ENCODE measurements around the gene OR6Y1. TPM values are rescaled to one million over a fixed set of nuclear protein-coding genes. Genes with fewer than 3 reads are reported as not detected.

OR6Y1 gene
- total and polyA plus RNA-seq, 2 of the 8 experiments (the other 6 are each of a cell fraction or from before 2014, with no cell fraction given), result 0.07 TPM; not detected in 1

DNA sequence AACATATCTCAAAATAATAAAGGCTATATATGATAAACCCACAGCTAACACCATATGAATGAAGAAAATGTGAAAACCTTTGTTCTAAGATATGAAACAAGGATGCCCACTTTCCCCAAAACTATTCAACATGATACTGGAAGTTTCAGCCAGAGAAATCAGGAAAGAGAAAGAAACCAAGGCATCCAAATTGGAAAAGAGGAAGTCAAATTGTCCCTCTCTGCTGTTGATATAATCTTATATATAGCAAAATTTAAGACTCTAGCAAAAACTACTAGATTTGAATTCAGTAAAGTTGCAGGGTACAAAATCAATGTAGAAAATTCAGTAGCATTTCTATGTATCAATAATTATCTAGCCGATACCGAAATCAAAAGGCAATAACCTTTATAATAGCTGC, 46.5 kb upstream of the OR6Y1 start (continued):
- TF ChIP-seq, protein P1, sequence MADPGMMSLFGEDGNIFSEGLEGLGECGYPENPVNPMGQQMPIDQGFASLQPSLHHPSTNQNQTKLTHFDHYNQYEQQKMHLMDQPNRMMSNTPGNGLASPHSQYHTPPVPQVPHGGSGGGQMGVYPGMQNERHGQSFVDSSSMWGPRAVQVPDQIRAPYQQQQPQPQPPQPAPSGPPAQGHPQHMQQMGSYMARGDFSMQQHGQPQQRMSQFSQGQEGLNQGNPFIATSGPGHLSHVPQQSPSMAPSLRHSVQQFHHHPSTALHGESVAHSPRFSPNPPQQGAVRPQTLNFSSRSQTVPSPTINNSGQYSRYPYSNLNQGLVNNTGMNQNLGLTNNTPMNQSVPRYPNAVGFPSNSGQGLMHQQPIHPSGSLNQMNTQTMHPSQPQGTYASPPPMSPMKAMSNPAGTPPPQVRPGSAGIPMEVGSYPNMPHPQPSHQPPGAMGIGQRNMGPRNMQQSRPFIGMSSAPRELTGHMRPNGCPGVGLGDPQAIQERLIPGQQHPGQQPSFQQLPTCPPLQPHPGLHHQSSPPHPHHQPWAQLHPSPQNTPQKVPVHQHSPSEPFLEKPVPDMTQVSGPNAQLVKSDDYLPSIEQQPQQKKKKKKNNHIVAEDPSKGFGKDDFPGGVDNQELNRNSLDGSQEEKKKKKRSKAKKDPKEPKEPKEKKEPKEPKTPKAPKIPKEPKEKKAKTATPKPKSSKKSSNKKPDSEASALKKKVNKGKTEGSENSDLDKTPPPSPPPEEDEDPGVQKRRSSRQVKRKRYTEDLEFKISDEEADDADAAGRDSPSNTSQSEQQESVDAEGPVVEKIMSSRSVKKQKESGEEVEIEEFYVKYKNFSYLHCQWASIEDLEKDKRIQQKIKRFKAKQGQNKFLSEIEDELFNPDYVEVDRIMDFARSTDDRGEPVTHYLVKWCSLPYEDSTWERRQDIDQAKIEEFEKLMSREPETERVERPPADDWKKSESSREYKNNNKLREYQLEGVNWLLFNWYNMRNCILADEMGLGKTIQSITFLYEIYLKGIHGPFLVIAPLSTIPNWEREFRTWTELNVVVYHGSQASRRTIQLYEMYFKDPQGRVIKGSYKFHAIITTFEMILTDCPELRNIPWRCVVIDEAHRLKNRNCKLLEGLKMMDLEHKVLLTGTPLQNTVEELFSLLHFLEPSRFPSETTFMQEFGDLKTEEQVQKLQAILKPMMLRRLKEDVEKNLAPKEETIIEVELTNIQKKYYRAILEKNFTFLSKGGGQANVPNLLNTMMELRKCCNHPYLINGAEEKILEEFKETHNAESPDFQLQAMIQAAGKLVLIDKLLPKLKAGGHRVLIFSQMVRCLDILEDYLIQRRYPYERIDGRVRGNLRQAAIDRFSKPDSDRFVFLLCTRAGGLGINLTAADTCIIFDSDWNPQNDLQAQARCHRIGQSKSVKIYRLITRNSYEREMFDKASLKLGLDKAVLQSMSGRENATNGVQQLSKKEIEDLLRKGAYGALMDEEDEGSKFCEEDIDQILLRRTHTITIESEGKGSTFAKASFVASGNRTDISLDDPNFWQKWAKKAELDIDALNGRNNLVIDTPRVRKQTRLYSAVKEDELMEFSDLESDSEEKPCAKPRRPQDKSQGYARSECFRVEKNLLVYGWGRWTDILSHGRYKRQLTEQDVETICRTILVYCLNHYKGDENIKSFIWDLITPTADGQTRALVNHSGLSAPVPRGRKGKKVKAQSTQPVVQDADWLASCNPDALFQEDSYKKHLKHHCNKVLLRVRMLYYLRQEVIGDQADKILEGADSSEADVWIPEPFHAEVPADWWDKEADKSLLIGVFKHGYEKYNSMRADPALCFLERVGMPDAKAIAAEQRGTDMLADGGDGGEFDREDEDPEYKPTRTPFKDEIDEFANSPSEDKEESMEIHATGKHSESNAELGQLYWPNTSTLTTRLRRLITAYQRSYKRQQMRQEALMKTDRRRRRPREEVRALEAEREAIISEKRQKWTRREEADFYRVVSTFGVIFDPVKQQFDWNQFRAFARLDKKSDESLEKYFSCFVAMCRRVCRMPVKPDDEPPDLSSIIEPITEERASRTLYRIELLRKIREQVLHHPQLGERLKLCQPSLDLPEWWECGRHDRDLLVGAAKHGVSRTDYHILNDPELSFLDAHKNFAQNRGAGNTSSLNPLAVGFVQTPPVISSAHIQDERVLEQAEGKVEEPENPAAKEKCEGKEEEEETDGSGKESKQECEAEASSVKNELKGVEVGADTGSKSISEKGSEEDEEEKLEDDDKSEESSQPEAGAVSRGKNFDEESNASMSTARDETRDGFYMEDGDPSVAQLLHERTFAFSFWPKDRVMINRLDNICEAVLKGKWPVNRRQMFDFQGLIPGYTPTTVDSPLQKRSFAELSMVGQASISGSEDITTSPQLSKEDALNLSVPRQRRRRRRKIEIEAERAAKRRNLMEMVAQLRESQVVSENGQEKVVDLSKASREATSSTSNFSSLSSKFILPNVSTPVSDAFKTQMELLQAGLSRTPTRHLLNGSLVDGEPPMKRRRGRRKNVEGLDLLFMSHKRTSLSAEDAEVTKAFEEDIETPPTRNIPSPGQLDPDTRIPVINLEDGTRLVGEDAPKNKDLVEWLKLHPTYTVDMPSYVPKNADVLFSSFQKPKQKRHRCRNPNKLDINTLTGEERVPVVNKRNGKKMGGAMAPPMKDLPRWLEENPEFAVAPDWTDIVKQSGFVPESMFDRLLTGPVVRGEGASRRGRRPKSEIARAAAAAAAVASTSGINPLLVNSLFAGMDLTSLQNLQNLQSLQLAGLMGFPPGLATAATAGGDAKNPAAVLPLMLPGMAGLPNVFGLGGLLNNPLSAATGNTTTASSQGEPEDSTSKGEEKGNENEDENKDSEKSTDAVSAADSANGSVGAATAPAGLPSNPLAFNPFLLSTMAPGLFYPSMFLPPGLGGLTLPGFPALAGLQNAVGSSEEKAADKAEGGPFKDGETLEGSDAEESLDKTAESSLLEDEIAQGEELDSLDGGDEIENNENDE (IDR thresholded peaks at IDR 0.05; ENCODE audit: insufficient replicate concordance, low read length), result no peak
- TF ChIP-seq ASH2L (IDR thresholded peaks at IDR 0.05; ENCODE audit: low read length) (no peak), NRF1 (IDR thresholded peaks at IDR 0.05; ENCODE audit: low read depth, low read length) (no peak), CHD1 (IDR thresholded peaks at IDR 0.05; ENCODE audit: low read depth, low read length) (no peak), GTF2F1 (IDR thresholded peaks at IDR 0.05; ENCODE audit: borderline replicate concordance, low read depth, low read length) (no peak), SUZ12 (IDR thresholded peaks at IDR 0.05; ENCODE audit: low read length) (no peak), TAF1 (IDR thresholded peaks at IDR 0.05; ENCODE audit: low read depth, low read length) (no peak), BCL11A (IDR thresholded peaks at IDR 0.05; ENCODE audit: low read depth in 2 of 2, low read length in 2 of 2) (no peak), POLR2AphosphoS5 (IDR thresholded peaks at IDR 0.05; ENCODE audit: low read depth, low read length) (no peak), HDAC6 (IDR thresholded peaks at IDR 0.05; ENCODE audit: low read depth, low read length) (no peak), CHD2 (IDR thresholded peaks at IDR 0.05; ENCODE audit: low read length) (no peak)
- TF ChIP-seq, protein P2, sequence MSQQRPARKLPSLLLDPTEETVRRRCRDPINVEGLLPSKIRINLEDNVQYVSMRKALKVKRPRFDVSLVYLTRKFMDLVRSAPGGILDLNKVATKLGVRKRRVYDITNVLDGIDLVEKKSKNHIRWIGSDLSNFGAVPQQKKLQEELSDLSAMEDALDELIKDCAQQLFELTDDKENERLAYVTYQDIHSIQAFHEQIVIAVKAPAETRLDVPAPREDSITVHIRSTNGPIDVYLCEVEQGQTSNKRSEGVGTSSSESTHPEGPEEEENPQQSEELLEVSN (IDR thresholded peaks at IDR 0.05), result no peak
